GM23248 (cell line): ENCODE measurements around the gene SFT2D3. TPM values are rescaled to one million over a fixed set of nuclear protein-coding genes. Genes with fewer than 3 reads are reported as not detected.
A peak's percentile ranks its signal among the peaks of the same experiment; 100 is the strongest.

ENCODE experiments used
- DNase-seq: peaks from one replicate; pipeline ENCODE4 v3.0.0-alpha.2; 2015
- H2AFZ ChIP-seq: fragments of 200-600 bp; sonication (generic); 2 replicates; pipeline ENCODE4 v1.6.1; 2016; ENCODE audit warnings: antibody characterized with exemption
- H3F3A ChIP-seq: fragments of 200-600 bp; sonication (generic); 2 replicates; pipeline ENCODE4 v1.6.1; 2016; ENCODE audit warnings: mild to moderate bottlenecking, antibody characterized with exemption, mixed run types; ENCODE audit not compliant: insufficient read depth
- H3K27ac ChIP-seq: fragments of 200-600 bp; sonication (generic); 2 replicates; pipeline ENCODE4 v1.5.1; 2016; ENCODE audit warnings: mild to moderate bottlenecking
- H3K27me3 ChIP-seq: fragments of 200-600 bp; sonication (generic); replicated peaks from 2 replicates; pipeline ENCODE4 v1.6.1; 2016; ENCODE audit warnings: mild to moderate bottlenecking; ENCODE audit not compliant: insufficient read depth
- H3K36me3 ChIP-seq: fragments of 200-600 bp; sonication (generic); 2 replicates; pipeline ENCODE4 v1.6.1; 2016; ENCODE audit warnings: low read depth, mild to moderate bottlenecking
- H3K4me1 ChIP-seq: fragments of 200-600 bp; sonication (generic); 2 replicates; pipeline ENCODE4 v1.6.1; 2016; ENCODE audit warnings: mild to moderate bottlenecking; ENCODE audit not compliant: insufficient read depth
- H3K4me2 ChIP-seq: fragments of 200-600 bp; sonication (generic); one replicate; pipeline ENCODE4 v1.6.1; 2016; ENCODE audit warnings: mild to moderate bottlenecking; ENCODE audit not compliant: unreplicated experiment
- H3K4me3 ChIP-seq: fragments of 200-600 bp; sonication (generic); 2 replicates; pipeline ENCODE4 v1.5.1; 2016; ENCODE audit warnings: mild to moderate bottlenecking
- H3K79me2 ChIP-seq: fragments of 200-600 bp; sonication (generic); 2 replicates; pipeline ENCODE4 v1.6.1; 2016; ENCODE audit warnings: mild to moderate bottlenecking; ENCODE audit not compliant: insufficient read depth
- H3K9ac ChIP-seq: fragments of 200-600 bp; sonication (generic); 2 replicates; pipeline ENCODE4 v1.6.1; 2016; ENCODE audit warnings: mild to moderate bottlenecking
- H3K9me2 ChIP-seq: fragments of 200-600 bp; sonication (generic); 2 replicates; pipeline ENCODE4 v1.6.1; 2016; ENCODE audit warnings: mixed run types, mild to moderate bottlenecking, moderate library complexity; ENCODE audit not compliant: insufficient read depth
- H3K9me3 ChIP-seq: fragments of 200-600 bp; sonication (generic); one replicate; pipeline ENCODE4 v1.6.1; 2017; ENCODE audit warnings: low read depth
- H4K20me1 ChIP-seq: fragments of 200-600 bp; sonication (generic); 2 replicates; pipeline ENCODE4 v1.6.0; 2016; ENCODE audit not compliant: insufficient read depth
- EZH2 ChIP-seq: fragments of 200-600 bp; sonication (generic); IDR thresholded peaks from 2 replicates; pipeline ENCODE4 v1.6.1; 2018; ENCODE audit warnings: antibody characterized with exemption, mild to moderate bottlenecking; ENCODE audit not compliant: insufficient read depth, poor library complexity, severe bottlenecking
- EZH2phosphoT487 ChIP-seq: fragments of 200-600 bp; sonication (generic); IDR thresholded peaks from 2 replicates; pipeline ENCODE4 v1.6.1; 2018; ENCODE audit warnings: antibody characterized with exemption, moderate library complexity, mild to moderate bottlenecking, low read depth; ENCODE audit not compliant: insufficient read depth
- whole genome bisulfite sequencing, 2 experiments: methylation state at CpG; one replicate each; pipeline ENCODE4 v1.1.6; 2015 to 2017; ENCODE audit warnings: low lambda C conversion rate in 2 of 2, low coverage in 1 of 2; ENCODE audit errors: missing lambda C conversion rate in 2 of 2; 5-methylcytosine and 5-hydroxymethylcytosine counted together
- in situ Hi-C: fragments of 300-500 bp; cut with MboI; formaldehyde crosslinking; loops from 2 replicates; pipeline ENCODE4 v1.15.0; 2020
- polyA plus RNA-seq: library from polyadenylated mRNA; unstranded; fragments of >200 nt; fragmentation: Nextera tagmentation; extraction: Ambion mirVana; gene quantifications from 2 replicates; pipeline ENCODE4 v1.2.1, GENCODE V29; 2016
- total RNA-seq: library from RNA; depleted of rRNA; stranded (reverse); fragments of >200 nt; shearing (Covaris generic); gene quantifications from 2 replicates; pipeline ENCODE4 v1.2.3, GENCODE V29; 2014

SFT2D3 gene
- total and polyA plus RNA-seq, 2 experiments from 2014 or later = 9.4 TPM; not detected in 1

DNA sequence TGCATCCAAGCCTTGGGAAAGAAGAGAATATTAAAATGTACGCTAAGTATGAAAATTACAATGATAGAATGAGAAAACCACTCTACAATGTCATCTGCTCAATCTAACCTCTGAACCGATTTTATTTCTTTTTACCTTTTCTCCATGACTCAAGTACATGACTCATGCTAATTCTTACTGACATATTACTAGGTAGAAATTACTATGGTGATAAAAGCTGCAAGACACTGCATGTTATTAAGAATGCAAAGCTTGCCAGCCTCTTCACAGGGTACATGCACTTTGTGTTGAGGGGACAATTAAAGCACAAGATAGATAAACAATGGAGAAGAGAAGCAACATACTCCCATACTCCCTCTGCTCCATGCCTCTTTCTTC is 20.7 kb downstream of the SFT2D3 start:
- Histone ChIP-seq H3K27me3 (no peaks in the 10 kb centered on the region), H3K36me3 (peaks cover 15% of the 10 kb centered on the region), H2AFZ (no peak overlapping the region), H3K79me2 (no peaks in the 10 kb centered on the region), H3K27ac (peak overlapping the region; percentile 40), H3K4me1 (peaks cover 10% of the 10 kb centered on the region), H3K4me3 (no peak overlapping the region), H3F3A (peaks cover 10% of the 10 kb centered on the region; the same call in 1 of the 2 replicates), H3K9ac (no peak overlapping the region), H3K4me2 (no peak overlapping the region), H3K9me3 (no peaks in the 10 kb centered on the region), H3K9me2 (no peaks in the 10 kb centered on the region), H4K20me1 (no peaks in the 10 kb centered on the region)
- DNase-seq = peak; percentile 35
- in situ Hi-C loops = no loop called here
- 85 to 88% methylated on average over 2 of the region's 2 CpGs for WGBS, 2 experiments
- TF ChIP-seq EZH2phosphoT487 = no peak
- TF ChIP-seq EZH2 = no peak

DNA sequence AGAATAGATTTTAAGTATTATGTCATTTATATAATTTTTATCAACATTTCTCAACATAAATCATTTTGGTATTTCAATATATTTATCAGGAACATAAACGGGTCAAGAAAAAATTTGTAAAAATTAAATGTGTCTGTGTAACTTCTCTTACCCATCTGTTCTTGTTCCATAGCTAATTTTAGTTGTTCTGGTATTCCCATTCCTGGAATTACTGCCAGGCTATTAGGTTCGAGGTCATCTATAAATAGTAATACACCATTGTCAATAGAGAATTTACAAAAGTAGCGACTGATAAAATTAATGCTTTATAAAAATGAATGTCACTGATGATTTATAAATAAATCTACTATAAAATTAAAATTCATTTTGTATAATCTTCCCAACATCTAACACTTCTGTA is 21.5 kb downstream of the SFT2D3 start:
- H3F3A ChIP-seq = peaks cover 10% of the 10 kb centered on the region; the same call in 1 of the 2 replicates
- H4K20me1 ChIP-seq = no peaks in the 10 kb centered on the region
- H3K79me2 ChIP-seq = no peaks in the 10 kb centered on the region
- no peak for DNase-seq
- peaks cover 15% of the 10 kb centered on the region for H3K36me3 ChIP-seq
- H3K9me2 ChIP-seq = no peaks in the 10 kb centered on the region
- H3K4me3 ChIP-seq = no peak overlapping the region
- H3K4me1 ChIP-seq = peaks cover 10% of the 10 kb centered on the region
- WGBS, 2 experiments = 83% methylated on average over 3 of the region's 3 CpGs
- no peak overlapping the region for H3K9ac ChIP-seq
- no peak overlapping the region for H3K27ac ChIP-seq
- in situ Hi-C loops = no loop called here
- H3K27me3 ChIP-seq = no peaks in the 10 kb centered on the region
- no peak for TF ChIP-seq EZH2
- TF ChIP-seq EZH2phosphoT487 = no peak
- no peak overlapping the region for H2AFZ ChIP-seq
- H3K4me2 ChIP-seq = no peak overlapping the region
- no peaks in the 10 kb centered on the region for H3K9me3 ChIP-seq

DNA sequence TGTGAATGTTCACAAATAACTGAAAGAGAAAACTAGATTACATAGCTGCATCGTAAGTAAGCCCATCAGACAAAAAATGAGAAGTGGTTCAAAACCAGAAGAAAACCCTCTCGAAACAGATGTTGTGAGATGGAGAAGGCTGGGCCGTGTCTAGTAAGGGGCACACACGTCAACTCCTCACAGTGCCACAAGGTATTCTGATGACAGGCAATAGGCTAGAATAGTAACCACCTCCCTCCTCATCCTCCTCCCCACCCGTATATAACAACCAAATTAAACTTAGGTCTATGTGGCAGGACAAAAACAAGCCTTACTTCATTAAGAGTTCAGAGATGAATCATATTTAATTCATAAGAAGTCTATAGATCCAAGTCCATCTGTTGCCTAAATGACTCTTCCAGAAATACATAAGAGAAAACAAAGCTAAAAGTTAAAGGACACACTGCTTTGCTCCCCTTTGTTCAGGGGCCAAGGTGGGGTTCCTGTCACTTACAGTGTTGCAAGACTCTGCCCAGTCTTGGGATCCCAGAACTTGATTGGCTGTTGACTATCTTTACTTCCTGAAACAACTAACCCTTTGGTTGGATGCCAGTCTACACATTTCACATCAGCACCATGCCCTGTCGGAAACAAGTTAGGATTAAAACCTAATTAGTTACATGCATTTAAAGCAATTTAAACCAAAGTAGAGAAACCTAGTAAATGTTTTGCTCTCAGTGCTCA is 25.0 kb downstream of the SFT2D3 start:
- Histone ChIP-seq H3K4me1 (peaks cover 10% of the 10 kb centered on the region), H3K9me2 (no peaks in the 10 kb centered on the region), H3K79me2 (no peaks in the 10 kb centered on the region), H4K20me1 (no peaks in the 10 kb centered on the region), H3K4me3 (no peak overlapping the region), H3K9me3 (no peaks in the 10 kb centered on the region), H3K4me2 (no peak overlapping the region), H3K27me3 (no peaks in the 10 kb centered on the region), H3K36me3 (peaks cover 9% of the 10 kb centered on the region), H3K9ac (no peak overlapping the region), H2AFZ (no peak overlapping the region), H3F3A (peaks cover 10% of the 10 kb centered on the region; the same call in 1 of the 2 replicates), H3K27ac (no peak overlapping the region)
- no peak for TF ChIP-seq EZH2
- no peak for TF ChIP-seq EZH2phosphoT487
- WGBS, 2 experiments = 70 to 71% methylated on average over 6 of the region's 6 CpGs
- no peak for DNase-seq
- in situ Hi-C loops = no loop called here

DNA sequence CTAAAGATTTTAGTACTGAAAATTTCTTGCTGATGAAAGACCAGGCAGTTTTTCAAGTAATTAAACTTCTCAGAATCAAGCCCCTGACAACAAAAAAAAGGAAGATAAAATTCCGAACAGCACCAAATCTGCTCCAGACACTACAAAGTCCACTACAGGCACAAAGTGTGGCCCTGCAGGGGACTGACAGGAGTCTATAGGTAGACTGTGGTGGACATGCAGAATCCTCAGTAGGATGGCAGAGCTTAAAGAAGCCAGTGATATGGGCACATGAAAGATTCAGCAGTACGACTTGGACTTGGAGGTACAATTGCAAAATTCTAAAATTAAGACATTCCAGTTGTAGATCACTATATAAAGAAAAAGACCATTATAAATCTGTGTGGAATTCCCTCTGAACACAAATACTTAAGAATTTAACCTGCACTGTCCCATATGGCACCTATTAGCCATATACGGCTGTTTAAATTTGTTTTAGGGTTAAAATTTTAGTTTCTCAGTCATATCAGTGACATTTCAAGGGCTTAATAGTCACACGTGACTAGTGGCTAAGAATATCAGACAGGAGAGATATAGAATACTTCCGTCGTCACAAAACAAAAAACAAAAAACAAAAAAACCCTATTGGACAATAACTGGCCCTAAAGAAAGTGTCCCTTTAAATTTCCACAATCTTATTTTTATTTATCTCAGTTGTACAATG is 32.0 kb downstream of the SFT2D3 start:
- peak overlapping the region; percentile 35 for H3K9ac ChIP-seq
- in situ Hi-C loops = no loop called here
- peak overlapping the region; percentile 64 for H3K4me3 ChIP-seq
- H3K4me1 ChIP-seq = peaks cover 20% of the 10 kb centered on the region
- no peak for TF ChIP-seq EZH2phosphoT487
- TF ChIP-seq EZH2 = no peak
- H3K9me3 ChIP-seq = no peaks in the 10 kb centered on the region
- no peaks in the 10 kb centered on the region for H3K27me3 ChIP-seq
- no peaks in the 10 kb centered on the region for H3K79me2 ChIP-seq
- peak overlapping the region; percentile 45; the same call in 1 of the 2 replicates for H3K27ac ChIP-seq
- H2AFZ ChIP-seq = peak overlapping the region; percentile 12
- DNase-seq = no peak
- H4K20me1 ChIP-seq = no peaks in the 10 kb centered on the region; the same call in 1 of the 2 replicates
- no peaks in the 10 kb centered on the region for H3K9me2 ChIP-seq
- H3K4me2 ChIP-seq = peak overlapping the region; percentile 88
- 59 to 68% methylated on average over 6 of the region's 6 CpGs for WGBS, 2 experiments
- no peaks in the 10 kb centered on the region for H3K36me3 ChIP-seq
- peaks cover 7% of the 10 kb centered on the region for H3F3A ChIP-seq
